ENCODE data around the gene PTPRH. TPM values are rescaled to one million over a fixed set of nuclear protein-coding genes. Genes with fewer than 3 reads are reported as not detected.

PTPRH gene
- total and polyA plus RNA-seq, 9 of the 15 experiments (the other 6 are each of a cell fraction or from before 2014, with no cell fraction given): 0.87 to 34.3 (median 22.7) TPM

- TF ChIP-seq TFAP4 (CRISPR knock-in tag; IDR thresholded peaks at IDR 0.05; ENCODE audit: borderline replicate concordance) (peak; percentile 81), HNRNPH1 (optimal IDR thresholded peaks at IDR 0.05; ENCODE audit: low read depth, low read length) (no peak), CC2D1A (IDR thresholded peaks at IDR 0.05) (no peak), DLX4 (CRISPR knock-in tag; IDR thresholded peaks at IDR 0.05) (no peak), GTF2F1 (IDR thresholded peaks at IDR 0.05; ENCODE audit: low read depth, low read length) (no peak), NR3C1 (CRISPR knock-in tag; IDR thresholded peaks at IDR 0.05) (peak; percentile 96), ASH1L (IDR thresholded peaks at IDR 0.05; ENCODE audit: borderline replicate concordance, low read depth, partially characterized antibody) (no peak), ELF4 (CRISPR knock-in tag; IDR thresholded peaks at IDR 0.05) (0 out of 2 replicates have a peak, but pooled peaks have one; percentile 27), RFX5 (IDR thresholded peaks at IDR 0.05; ENCODE audit: low read depth, low read length) (no peak), E2F1 (CRISPR knock-in tag; IDR thresholded peaks at IDR 0.05) (0 out of 2 replicates have a peak, but pooled peaks have one; percentile 57), VEZF1 (CRISPR knock-in tag; IDR thresholded peaks at IDR 0.05) (peak; percentile 85), SOX6 (IDR thresholded peaks at IDR 0.05) (no peak), ZNF384 (IDR thresholded peaks at IDR 0.05; ENCODE audit: low read depth, low read length) (no peak), ELK1 (CRISPR knock-in tag; IDR thresholded peaks at IDR 0.05) (no peak), KLF16 (IDR thresholded peaks at IDR 0.05) (no peak), MEIS2 (IDR thresholded peaks at IDR 0.05; ENCODE audit: partially characterized antibody) (no peak), ZNF12 (CRISPR knock-in tag; IDR thresholded peaks at IDR 0.05) (0 out of 2 replicates have a peak, but pooled peaks have one; percentile 62), KDM5B (IDR thresholded peaks at IDR 0.05; ENCODE audit: insufficient replicate concordance, low read depth, low read length) (no peak), ATF6 (CRISPR knock-in tag; IDR thresholded peaks at IDR 0.05) (peak; percentile 95)
Measured at GRCh38 chr19:55179606-55180484, 29.5 kb downstream of the PTPRH start, which contains the start of gene SYT5 (continued).

All from K562 (cell line).